Measurements from ENCODE around the gene UNC5B.
"Not testable (repeated sequence)": the region's sequence is repeated elsewhere in the genome, so short reads cannot be mapped to it uniquely, and the experiment has no call there.

The UNC5B gene

GRCh38 chr10:71283876-71284275, 71.5 kb downstream of the UNC5B start:
- DNase-seq (ENCODE audit: low spot score), result no peak

DNA sequence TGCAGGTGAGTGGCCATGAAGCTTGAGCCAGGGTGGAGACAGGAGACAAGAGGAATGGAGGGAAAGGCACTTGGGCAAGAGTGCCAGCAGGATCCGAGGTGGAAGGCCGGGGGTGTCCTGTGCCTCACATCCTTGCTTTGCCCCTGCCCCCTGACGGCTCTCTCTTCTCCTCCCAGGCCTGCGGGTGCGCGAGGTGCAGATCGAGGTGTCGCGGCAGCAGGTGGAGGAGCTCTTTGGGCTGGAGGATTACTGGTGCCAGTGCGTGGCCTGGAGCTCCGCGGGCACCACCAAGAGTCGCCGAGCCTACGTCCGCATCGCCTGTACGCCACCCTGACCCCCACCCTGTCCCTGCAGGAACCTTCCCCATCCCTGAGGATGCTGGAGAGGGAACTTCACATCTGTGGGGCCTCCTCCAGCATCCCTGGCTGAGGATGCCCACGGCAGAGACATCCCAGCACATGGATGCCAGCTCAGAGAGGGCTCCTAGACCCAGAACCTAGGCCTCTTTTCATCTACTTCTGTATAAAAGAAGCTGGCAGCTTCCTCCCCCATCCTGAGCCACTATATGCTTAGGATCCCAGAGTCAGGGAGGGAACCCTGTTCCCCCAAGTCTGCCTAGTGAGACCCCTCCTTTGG, 72.3 kb downstream of the UNC5B start:
- DNase-seq (ENCODE audit: low spot score), result no peak

- DNase-seq (ENCODE audit: low spot score), result peak; percentile 81
Measured at GRCh38 chr10:71285180-71285545, 72.8 kb downstream of the UNC5B start.

GRCh38 chr10:71285986-71286385, 73.6 kb downstream of the UNC5B start:
- DNase-seq (ENCODE audit: low spot score), result no peak

- DNase-seq (ENCODE audit: low spot score), result no peak
Measured at GRCh38 chr10:71286521-71287294, 74.3 kb downstream of the UNC5B start.

GRCh38 chr10:71287456-71287855, 75.1 kb downstream of the UNC5B start:
- DNase-seq (ENCODE audit: low spot score), result no peak

GRCh38 chr10:71288461-71288860, 76.1 kb downstream of the UNC5B start:
- DNase-seq (ENCODE audit: low spot score), result no peak

DNA sequence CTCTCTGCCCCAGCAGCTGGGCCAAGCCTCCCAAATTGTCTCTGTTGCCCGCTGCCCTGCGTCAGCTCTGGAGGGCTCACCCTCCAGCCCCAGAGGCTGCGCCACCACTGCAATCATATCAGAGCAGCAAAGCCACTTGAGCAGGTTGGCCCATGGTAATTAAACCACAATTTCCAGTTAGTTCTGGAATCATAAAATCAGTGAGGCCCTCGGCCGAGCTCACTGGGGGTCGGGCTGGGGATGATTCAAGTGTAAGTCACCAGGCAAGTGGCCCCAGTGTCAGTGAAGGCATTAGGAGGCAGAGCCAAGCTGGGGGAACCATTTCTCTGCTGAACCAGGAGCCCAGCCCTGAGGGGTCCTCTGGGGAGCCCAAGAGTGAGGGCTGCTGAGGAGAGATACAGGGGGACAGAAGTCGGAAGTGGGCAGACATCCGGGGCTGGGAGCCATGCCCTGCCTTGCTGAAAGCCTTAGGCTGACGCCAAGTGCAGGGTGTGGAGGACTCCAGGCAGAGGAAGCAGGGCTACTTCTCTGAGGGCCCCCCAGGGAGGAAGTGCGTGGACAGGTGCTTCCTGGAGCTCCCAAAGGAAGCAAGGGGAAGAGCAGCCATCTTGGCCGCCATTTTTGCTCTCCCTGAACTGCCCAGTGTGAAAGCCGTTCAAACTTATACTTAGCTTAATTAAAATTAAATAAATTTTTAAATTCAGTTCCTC, 77.2 kb downstream of the UNC5B start:
- no peak for DNase-seq (ENCODE audit: low spot score)

- DNase-seq (ENCODE audit: low spot score), result no peak
Measured at GRCh38 chr10:71290331-71290730, 78.0 kb downstream of the UNC5B start.

DNA sequence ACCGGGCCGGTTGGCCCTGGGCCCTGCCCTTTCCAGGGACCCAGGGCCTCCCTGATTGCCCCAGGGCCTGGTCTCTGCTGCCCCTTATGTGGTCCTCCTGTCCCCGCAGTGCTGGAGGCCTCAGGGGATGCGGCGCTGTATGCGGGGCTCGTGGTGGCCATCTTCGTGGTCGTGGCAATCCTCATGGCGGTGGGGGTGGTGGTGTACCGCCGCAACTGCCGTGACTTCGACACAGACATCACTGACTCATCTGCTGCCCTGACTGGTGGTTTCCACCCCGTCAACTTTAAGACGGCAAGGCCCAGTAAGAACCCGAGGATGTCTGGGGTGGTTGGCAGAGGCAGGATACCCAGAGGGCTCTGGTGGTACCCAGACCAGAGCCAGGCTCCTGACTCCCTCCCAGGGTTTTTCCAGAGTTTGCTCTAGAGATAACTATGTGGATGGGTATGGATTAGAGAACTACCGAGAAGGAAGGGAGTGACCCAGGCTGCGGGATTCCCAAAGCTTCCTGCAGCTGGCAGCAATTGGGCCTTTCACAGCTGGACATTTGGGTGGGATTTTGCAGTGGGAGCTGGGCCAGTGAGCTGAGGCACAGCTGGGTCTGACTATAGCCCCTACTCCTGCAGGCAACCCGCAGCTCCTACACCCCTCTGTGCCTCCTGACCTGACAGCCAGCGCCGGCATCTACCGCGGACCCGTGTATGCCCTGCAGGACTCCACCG, 78.6 kb downstream of the UNC5B start:
- no peak for DNase-seq (ENCODE audit: low spot score)

- DNase-seq (ENCODE audit: low spot score), result no peak
Measured at GRCh38 chr10:71291528-71291900, 79.1 kb downstream of the UNC5B start.

DNA sequence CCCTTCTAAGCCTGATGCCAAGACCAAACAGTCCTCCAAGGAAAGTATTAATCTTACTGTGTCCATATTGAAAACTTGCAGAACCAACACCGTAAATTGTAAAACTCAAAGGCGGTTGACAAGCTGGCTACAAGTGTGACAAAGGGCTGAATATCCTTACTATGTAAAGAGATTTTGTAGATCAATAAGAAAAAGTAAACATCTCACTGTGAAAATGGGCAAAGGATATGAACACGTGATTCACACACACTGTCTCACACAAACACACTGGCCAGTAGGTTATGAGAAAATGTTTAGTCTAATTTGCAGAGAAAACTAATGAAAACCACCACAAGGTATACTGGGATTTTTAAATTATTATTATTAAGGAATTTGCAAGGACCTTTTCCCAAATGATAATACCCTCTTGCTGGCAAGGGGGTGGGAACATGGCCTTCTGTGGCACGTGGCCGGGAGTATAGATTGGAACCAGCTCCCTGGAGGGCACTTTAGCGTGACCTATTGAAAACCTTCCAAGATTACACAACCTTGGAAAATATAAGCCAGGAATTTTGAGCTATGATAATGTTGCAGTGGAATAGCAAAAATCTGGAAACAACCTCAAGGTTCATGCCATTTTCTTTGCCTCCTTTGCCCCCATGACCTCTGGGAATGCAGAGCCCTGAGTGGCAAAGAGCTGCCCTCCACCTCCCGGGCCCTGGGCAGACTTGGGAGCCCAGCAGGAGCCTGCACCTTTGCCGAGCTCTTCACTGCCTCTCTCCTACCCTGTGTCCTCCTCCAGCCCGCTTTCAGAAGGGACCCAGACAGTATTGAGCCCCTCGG, 80.5 kb downstream of the UNC5B start:
- no peak for DNase-seq (ENCODE audit: low spot score)

- no peak for DNase-seq (ENCODE audit: low spot score)
Measured at GRCh38 chr10:71293446-71294084, 81.2 kb downstream of the UNC5B start.

DNA sequence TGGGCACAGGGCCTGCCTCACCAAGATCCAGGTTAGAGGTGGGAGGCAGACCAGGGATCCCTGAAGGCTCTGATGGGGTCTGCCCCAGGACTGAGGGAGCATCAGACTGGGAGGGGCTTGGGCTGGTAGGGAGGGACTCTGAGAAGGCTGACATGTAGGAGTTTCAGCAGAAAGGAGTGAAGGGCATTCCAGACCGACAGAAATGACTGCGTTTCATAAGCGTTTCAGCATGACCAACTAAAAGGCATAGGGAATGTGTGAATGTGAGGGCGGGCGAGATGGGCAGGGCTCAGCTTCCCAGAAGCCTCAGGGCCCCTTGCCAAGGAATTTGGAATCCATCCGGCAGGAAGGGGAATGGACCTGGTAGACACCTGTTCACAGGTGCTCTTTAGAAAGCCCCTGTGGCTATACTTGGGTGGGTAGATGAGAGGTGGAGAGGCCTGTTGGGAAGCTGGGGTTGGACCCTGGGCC, 81.8 kb downstream of the UNC5B start:
- DNase-seq (ENCODE audit: low spot score), result no peak

DNA sequence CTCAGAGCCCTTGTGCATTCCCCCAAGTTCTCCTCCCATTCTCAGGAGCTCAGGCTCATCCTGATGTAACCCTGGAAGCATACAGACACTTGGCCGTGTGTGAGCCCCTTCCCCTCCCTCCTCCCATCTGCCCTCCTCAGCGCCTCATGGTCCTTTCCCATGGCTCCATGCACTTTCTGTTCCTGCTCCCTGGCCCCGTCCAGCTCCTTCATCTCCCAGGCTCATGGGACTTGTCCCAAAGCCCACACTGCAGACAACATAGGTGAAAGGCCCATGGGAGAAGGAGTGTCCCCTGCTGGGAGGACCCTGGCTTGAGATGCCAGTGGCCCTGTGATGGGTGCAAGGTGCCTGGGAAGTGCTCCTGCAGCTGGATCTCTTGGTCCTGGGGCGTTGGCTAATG, 82.5 kb downstream of the UNC5B start:
- DNase-seq (ENCODE audit: low spot score), result no peak

DNA sequence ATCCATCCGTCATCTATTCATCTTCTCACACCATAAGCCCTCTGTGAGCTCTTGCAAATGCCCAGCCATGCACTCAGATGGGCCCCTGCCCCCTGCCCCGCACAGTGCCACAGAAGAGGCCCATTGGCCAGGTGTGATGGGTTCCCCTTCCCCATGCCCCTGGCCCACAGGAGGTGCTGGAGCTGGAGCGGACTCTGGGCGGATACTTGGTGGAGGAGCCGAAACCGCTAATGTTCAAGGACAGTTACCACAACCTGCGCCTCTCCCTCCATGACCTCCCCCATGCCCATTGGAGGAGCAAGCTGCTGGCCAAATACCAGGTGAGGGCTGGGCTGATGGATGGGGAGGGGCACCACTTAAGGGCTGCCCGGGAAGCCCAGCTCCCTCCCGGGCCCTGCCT, 83.3 kb downstream of the UNC5B start:
- DNase-seq (ENCODE audit: low spot score), result no peak

GRCh38 chr10:71296086-71296485, 83.7 kb downstream of the UNC5B start:
- DNase-seq (ENCODE audit: low spot score), result no peak

GRCh38 chr10:71296811-71297210, 84.4 kb downstream of the UNC5B start:
- not testable (repeated sequence) for DNase-seq (ENCODE audit: low spot score)

- DNase-seq (ENCODE audit: low spot score), result no peak
Measured at GRCh38 chr10:71297343-71297742, 85.0 kb downstream of the UNC5B start.

GRCh38 chr10:71299071-71299785, 86.9 kb downstream of the UNC5B start:
- no peak for DNase-seq (ENCODE audit: low spot score)

All from left forelimb (tissue), 1 donor.